HFFc6 (cell line): Measurements from ENCODE around the gene TSPAN18. TPM values are rescaled to one million over a fixed set of nuclear protein-coding genes. Genes with fewer than 3 reads are reported as not detected.

ENCODE experiments used
- DNase-seq: peaks from one replicate; pipeline ENCODE4 v3.0.0-alpha.2; 2018
- H3K27ac Mint-ChIP-seq: 2 replicates; pipeline ENCODE4 v1.8.0; 2020; ENCODE audit warnings: mild to moderate bottlenecking, mixed read lengths
- H3K27me3 Mint-ChIP-seq: 2 replicates; pipeline ENCODE4 v1.8.0; 2021; ENCODE audit warnings: mild to moderate bottlenecking, moderate library complexity, mixed read lengths; ENCODE audit not compliant: insufficient read depth
- H3K36me3 Mint-ChIP-seq: 2 replicates; pipeline ENCODE4 v1.8.0; 2021; ENCODE audit warnings: low read depth, mixed read lengths
- H3K4me1 Mint-ChIP-seq: 2 replicates; pipeline ENCODE4 v1.8.0; 2020; ENCODE audit warnings: low read depth, mixed read lengths
- H3K4me3 Mint-ChIP-seq: 2 replicates; pipeline ENCODE4 v1.8.0; 2020; ENCODE audit warnings: mild to moderate bottlenecking, moderate library complexity, mixed read lengths
- H3K9me3 Mint-ChIP-seq: 2 replicates; pipeline ENCODE4 v1.8.0; 2020; ENCODE audit warnings: mild to moderate bottlenecking, mixed read lengths
- long read RNA-seq: library from polyadenylated mRNA; unstranded; transcript quantifications from one replicate; pipeline ENCODE4 v2.0.0, GENCODE V29; 2019
- total RNA-seq, 6 experiments: library from RNA; stranded (reverse); fragmentation: NEBNext Ultra II Directional; extraction: Animal tissue kit (Norgen Biotek cat#: 25700); gene quantifications; 2 replicates in 1 of 6; 3 replicates in 5 of 6; pipeline ENCODE4 v1.2.3, GENCODE V29; 2021
- TF ChIP-seq, protein P1 (sequence below): fragments of 200-600 bp; sonication (generic); IDR thresholded peaks from 2 replicates; pipeline ENCODE4 v1.5.0; 2021; ENCODE audit warnings: antibody characterized with exemption, mild to moderate bottlenecking

The TSPAN18 gene, protein sequence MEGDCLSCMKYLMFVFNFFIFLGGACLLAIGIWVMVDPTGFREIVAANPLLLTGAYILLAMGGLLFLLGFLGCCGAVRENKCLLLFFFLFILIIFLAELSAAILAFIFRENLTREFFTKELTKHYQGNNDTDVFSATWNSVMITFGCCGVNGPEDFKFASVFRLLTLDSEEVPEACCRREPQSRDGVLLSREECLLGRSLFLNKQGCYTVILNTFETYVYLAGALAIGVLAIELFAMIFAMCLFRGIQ
- under 1 TPM in 1 of 6 experiments, not detected in 5; 0.09 TPM for total RNA-seq
- long read RNA-seq, result 0 reads

DNA sequence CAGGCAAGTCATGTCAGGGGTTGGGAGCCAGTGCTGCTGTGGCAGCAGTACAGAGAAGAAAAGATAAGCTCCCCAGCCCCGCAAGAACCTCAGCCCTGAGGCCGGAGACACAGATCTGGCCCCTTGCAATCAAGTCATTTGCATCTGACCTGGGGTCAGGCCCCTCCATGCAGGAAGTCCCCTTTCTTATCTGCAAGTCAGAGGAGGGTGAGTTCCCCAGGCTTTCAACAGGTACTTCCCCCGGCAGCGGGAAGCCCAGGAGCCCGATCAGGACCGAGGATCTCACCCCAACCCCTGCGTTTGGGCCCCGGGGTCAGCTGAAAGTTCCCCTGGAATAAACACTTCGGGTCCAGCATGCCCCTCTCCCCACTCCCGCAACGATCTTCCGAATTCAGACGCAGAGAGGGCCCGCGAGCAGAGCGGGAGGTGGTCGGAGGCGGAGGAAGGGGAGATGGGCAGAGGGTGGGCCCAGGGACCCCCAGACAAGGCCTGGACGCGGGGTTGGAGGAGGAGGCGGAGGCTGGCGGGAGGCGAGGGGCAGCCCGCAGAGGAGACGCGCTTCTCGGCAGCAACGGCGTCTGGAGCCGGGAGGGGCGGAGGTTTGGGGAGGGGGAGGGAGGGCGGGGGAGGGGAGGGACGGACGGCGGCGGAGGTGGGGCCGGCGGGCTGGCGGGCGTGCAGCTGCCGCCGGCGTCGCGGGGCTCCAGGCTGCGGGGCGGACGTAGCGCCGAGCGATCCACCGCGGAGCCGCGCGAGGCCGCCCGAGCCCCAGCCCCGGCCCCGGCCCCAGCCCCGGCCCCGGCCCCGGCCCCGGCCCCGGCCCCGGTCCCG is at the start of gene TSPAN18:
TSPAN18 (plus strand) TSS at position 680 of the 831 bp plus-strand sequence. CDS start 179,455 bp downstream, outside the sequence.
- Mint-ChIP-seq H3K9me3 (no peaks in the 10 kb centered on the region), H3K36me3 (no peaks in the 10 kb centered on the region), H3K27me3 (peaks cover 56% of the 10 kb centered on the region), H3K4me3 (peak within 1 kb of the TSS; percentile 51; the same call in 1 of the 2 replicates), H3K27ac (no peak within 1 kb of the TSS), H3K4me1 (peaks cover 6% of the 10 kb centered on the region; the same call in 1 of the 2 replicates)
- TF ChIP-seq, protein P1, sequence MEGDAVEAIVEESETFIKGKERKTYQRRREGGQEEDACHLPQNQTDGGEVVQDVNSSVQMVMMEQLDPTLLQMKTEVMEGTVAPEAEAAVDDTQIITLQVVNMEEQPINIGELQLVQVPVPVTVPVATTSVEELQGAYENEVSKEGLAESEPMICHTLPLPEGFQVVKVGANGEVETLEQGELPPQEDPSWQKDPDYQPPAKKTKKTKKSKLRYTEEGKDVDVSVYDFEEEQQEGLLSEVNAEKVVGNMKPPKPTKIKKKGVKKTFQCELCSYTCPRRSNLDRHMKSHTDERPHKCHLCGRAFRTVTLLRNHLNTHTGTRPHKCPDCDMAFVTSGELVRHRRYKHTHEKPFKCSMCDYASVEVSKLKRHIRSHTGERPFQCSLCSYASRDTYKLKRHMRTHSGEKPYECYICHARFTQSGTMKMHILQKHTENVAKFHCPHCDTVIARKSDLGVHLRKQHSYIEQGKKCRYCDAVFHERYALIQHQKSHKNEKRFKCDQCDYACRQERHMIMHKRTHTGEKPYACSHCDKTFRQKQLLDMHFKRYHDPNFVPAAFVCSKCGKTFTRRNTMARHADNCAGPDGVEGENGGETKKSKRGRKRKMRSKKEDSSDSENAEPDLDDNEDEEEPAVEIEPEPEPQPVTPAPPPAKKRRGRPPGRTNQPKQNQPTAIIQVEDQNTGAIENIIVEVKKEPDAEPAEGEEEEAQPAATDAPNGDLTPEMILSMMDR, result no peak
- DNase-seq, result no peak

- no peak overlapping the region for H3K4me3 Mint-ChIP-seq
- no peaks in the 10 kb centered on the region for H3K36me3 Mint-ChIP-seq
- TF ChIP-seq, protein P1, result no peak
- H3K9me3 Mint-ChIP-seq, result no peaks in the 10 kb centered on the region
- peak; percentile 33 for DNase-seq
- H3K27ac Mint-ChIP-seq, result no peak overlapping the region; the same call in 1 of the 2 replicates
- peaks cover 17% of the 10 kb centered on the region for H3K4me1 Mint-ChIP-seq
- H3K27me3 Mint-ChIP-seq, result peaks cover 6% of the 10 kb centered on the region; the same call in 1 of the 2 replicates
Measured at GRCh38 chr11:44680982-44681597, 45.7 kb upstream of the TSPAN18 start.

DNA sequence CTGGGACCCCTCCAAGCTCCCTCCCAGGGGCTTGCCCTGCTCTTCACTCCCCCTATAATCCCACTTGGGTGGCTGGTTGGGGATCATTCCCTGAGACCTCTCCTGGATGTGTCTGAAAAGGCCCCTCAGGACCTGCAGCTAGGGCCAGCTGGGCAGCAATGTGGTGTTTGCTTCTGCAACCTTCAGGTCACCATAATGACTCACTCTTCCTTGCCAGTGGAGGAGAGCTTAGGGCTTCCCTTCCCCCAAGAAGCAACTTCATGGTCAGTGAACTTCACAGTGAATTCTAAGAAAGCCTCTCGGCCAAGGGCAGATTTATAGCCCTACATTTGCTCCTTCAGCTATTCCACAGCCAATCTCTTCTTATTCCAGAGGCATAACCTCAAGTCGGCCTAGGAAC is 45.1 kb upstream of the TSPAN18 start:
- TF ChIP-seq, protein P1, result no peak
- Mint-ChIP-seq H3K27me3 (peaks cover 12% of the 10 kb centered on the region; the same call in 1 of the 2 replicates), H3K27ac (no peak overlapping the region), H3K4me3 (no peak overlapping the region), H3K9me3 (no peaks in the 10 kb centered on the region), H3K36me3 (no peaks in the 10 kb centered on the region), H3K4me1 (peaks cover 17% of the 10 kb centered on the region)
- peak; percentile 43 for DNase-seq

- TF ChIP-seq, protein P1, result no peak
- DNase-seq, result no peak
- no peak overlapping the region for H3K4me3 Mint-ChIP-seq
- peaks cover 17% of the 10 kb centered on the region for H3K4me1 Mint-ChIP-seq
- peaks cover 34% of the 10 kb centered on the region for H3K27me3 Mint-ChIP-seq
- H3K27ac Mint-ChIP-seq, result no peak overlapping the region
- H3K9me3 Mint-ChIP-seq, result no peaks in the 10 kb centered on the region; the same call in 1 of the 2 replicates
- H3K36me3 Mint-ChIP-seq, result no peaks in the 10 kb centered on the region
Measured at GRCh38 chr11:44684859-44685281, 41.9 kb upstream of the TSPAN18 start.

DNA sequence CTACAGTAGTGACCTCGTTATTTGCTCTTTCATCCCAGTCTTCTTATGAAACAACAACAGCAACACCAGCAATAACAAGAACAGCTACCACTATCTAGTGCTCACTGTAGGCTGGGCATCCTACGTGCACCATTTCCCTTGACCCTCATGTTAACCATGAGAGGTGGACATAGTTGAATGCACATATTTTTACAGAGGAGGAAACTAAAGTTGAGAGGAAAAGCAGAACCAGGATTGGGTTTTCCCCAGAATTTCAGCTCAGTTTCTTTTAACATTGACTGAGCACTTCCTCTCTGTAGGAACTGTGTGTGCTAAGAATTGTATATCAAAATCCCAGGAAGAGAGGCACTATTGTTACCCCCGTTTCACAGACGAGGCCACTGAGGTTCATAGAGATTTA is 39.4 kb upstream of the TSPAN18 start:
- TF ChIP-seq, protein P1, result no peak
- Mint-ChIP-seq H3K27ac (no peak overlapping the region), H3K4me3 (no peak overlapping the region)

More for the DNA sequence above, 39.4 kb upstream of the TSPAN18 start:
- Mint-ChIP-seq H3K9me3 (no peaks in the 10 kb centered on the region; the same call in 1 of the 2 replicates), H3K27me3 (peaks cover 44% of the 10 kb centered on the region), H3K36me3 (no peaks in the 10 kb centered on the region), H3K4me1 (peaks cover under 1% of the 10 kb centered on the region; the same call in 1 of the 2 replicates)
- DNase-seq, result no peak
